Mesendoderm (in vitro differentiated cells): ENCODE measurements around the gene CCDC127.

ENCODE experiments used
- DNase-seq: peaks from one replicate; pipeline ENCODE4 v3.0.0; 2013
- H2AK5ac ChIP-seq: 2 replicates; pipeline ENCODE4 v1.6.1; 2013; ENCODE audit warnings: low read length, inconsistent platforms
- H2BK120ac ChIP-seq: 2 replicates; pipeline ENCODE4 v1.6.1; 2013; ENCODE audit warnings: low read depth, mild to moderate bottlenecking, low read length, moderate library complexity, mixed read lengths
- H2BK15ac ChIP-seq: replicated peaks from 2 replicates; pipeline ENCODE4 v1.6.1; 2013; ENCODE audit warnings: low read depth, mild to moderate bottlenecking, moderate library complexity
- H2BK5ac ChIP-seq: 2 replicates; pipeline ENCODE4 v1.6.1; 2013; ENCODE audit warnings: low read length, inconsistent platforms
- H3K18ac ChIP-seq: 2 replicates; pipeline ENCODE4 v1.6.1; 2013; ENCODE audit warnings: mild to moderate bottlenecking, low read length, mixed read lengths
- H3K23ac ChIP-seq: one replicate; pipeline ENCODE4 v1.6.1; 2013; ENCODE audit warnings: low read length
- H3K27ac ChIP-seq: 2 replicates; pipeline ENCODE4 v1.5.1; 2013; ENCODE audit warnings: low read depth, mild to moderate bottlenecking, inconsistent platforms, low read length, moderate library complexity
- H3K27me3 ChIP-seq: 2 replicates; pipeline ENCODE4 v1.6.1; 2013; ENCODE audit warnings: low read length, control low read depth, mild to moderate bottlenecking, inconsistent platforms; ENCODE audit not compliant: insufficient read depth, poor library complexity
- H3K36me3 ChIP-seq: 2 replicates; pipeline ENCODE4 v1.6.1; 2013; ENCODE audit warnings: low read length, inconsistent platforms; ENCODE audit not compliant: control insufficient read depth, insufficient read depth
- H3K4ac ChIP-seq: one replicate; pipeline ENCODE4 v1.6.1; 2013; ENCODE audit warnings: low read depth, mild to moderate bottlenecking, low read length, moderate library complexity
- H3K4me1 ChIP-seq: 2 replicates; pipeline ENCODE4 v1.6.1; 2013; ENCODE audit warnings: low read depth, low read length, inconsistent platforms; ENCODE audit not compliant: control insufficient read depth
- H3K4me2 ChIP-seq: 2 replicates; pipeline ENCODE4 v1.6.1; 2013; ENCODE audit warnings: low read length
- H3K4me3 ChIP-seq: 2 replicates; pipeline ENCODE4 v1.5.1; 2013; ENCODE audit warnings: mild to moderate bottlenecking, low read length
- H3K56ac ChIP-seq: one replicate; pipeline ENCODE4 v1.6.1; 2013; ENCODE audit warnings: low read length
- H3K79me1 ChIP-seq: 2 replicates; pipeline ENCODE4 v1.6.1; 2013; ENCODE audit warnings: low read length, inconsistent platforms
- H3K79me2 ChIP-seq: 2 replicates; pipeline ENCODE4 v1.6.1; 2013; ENCODE audit warnings: mild to moderate bottlenecking, low read length; ENCODE audit not compliant: control insufficient read depth, insufficient read depth
- H3K9ac ChIP-seq: 2 replicates; pipeline ENCODE4 v1.6.1; 2013; ENCODE audit warnings: low read length, inconsistent platforms
- H4K5ac ChIP-seq: one replicate; pipeline ENCODE4 v1.6.1; 2013; ENCODE audit warnings: low read length
- H4K8ac ChIP-seq: one replicate; pipeline ENCODE4 v1.6.1; 2013; ENCODE audit warnings: low read depth, mild to moderate bottlenecking, control low read depth, low read length, moderate library complexity
- WGBS: extraction: QIAGEN DNeasy Blood & Tissue Kit; methylation state at CpG from one replicate; pipeline ENCODE4 v1.1.7; 2013; ENCODE audit warnings: low lambda C conversion rate, missing lambda C conversion rate; ENCODE audit not compliant: insufficient coverage; ENCODE audit errors: extremely low coverage; 5-methylcytosine and 5-hydroxymethylcytosine counted together

Gene CCDC127

GRCh38 chr5:192691-192969, 25.3 kb downstream of the CCDC127 start:
- no peak overlapping the region for H2AK5ac ChIP-seq
- no peak overlapping the region for H3K4ac ChIP-seq
- H3K18ac ChIP-seq, result no peak overlapping the region
- no peaks in the 10 kb centered on the region for H3K4me1 ChIP-seq
- no peak overlapping the region for H4K5ac ChIP-seq
- no CpG with 5 or more reads among the region's 9 CpGs for WGBS
- no peaks in the 10 kb centered on the region for H3K79me2 ChIP-seq
- H3K27ac ChIP-seq, result no peak overlapping the region
- H4K8ac ChIP-seq, result no peak overlapping the region
- DNase-seq, result no peak
- H3K4me3 ChIP-seq, result no peak overlapping the region
- no peak overlapping the region for H3K9ac ChIP-seq
- no peak overlapping the region for H3K56ac ChIP-seq
- no peak overlapping the region for H3K4me2 ChIP-seq
- no peaks in the 10 kb centered on the region for H3K27me3 ChIP-seq
- no peak overlapping the region for H2BK120ac ChIP-seq
- no peak overlapping the region for H2BK5ac ChIP-seq
- no peaks in the 10 kb centered on the region for H3K36me3 ChIP-seq
- H2BK15ac ChIP-seq, result no peak overlapping the region
- H3K23ac ChIP-seq, result no peak overlapping the region
- H3K79me1 ChIP-seq, result no peaks in the 10 kb centered on the region

GRCh38 chr5:191949-192690, 25.8 kb downstream of the CCDC127 start:
- Histone ChIP-seq H3K27me3 (no peaks in the 10 kb centered on the region), H3K18ac (no peak overlapping the region), H4K8ac (no peak overlapping the region), H2BK120ac (no peak overlapping the region), H2AK5ac (no peak overlapping the region), H3K36me3 (no peaks in the 10 kb centered on the region), H2BK5ac (no peak overlapping the region), H3K56ac (no peak overlapping the region), H4K5ac (no peak overlapping the region), H3K27ac (no peak overlapping the region), H3K79me2 (no peaks in the 10 kb centered on the region), H3K4me1 (no peaks in the 10 kb centered on the region), H3K9ac (no peak overlapping the region), H3K4me2 (no peak overlapping the region), H3K23ac (no peak overlapping the region), H3K4ac (no peak overlapping the region), H3K79me1 (no peaks in the 10 kb centered on the region), H3K4me3 (no peak overlapping the region), H2BK15ac (no peak overlapping the region)
- WGBS, result no CpG with 5 or more reads among the region's 46 CpGs
- no peak for DNase-seq

- Histone ChIP-seq H2BK15ac (no peak within 1 kb of the TSS), H2BK5ac (no peak within 1 kb of the TSS), H3K27me3 (no peaks in the 10 kb centered on the region), H3K79me1 (no peaks in the 10 kb centered on the region), H3K79me2 (no peaks in the 10 kb centered on the region), H3K9ac (no peak within 1 kb of the TSS), H3K27ac (no peak within 1 kb of the TSS), H2BK120ac (no peak within 1 kb of the TSS), H3K18ac (no peak within 1 kb of the TSS), H2AK5ac (no peak within 1 kb of the TSS), H3K4me1 (no peaks in the 10 kb centered on the region), H3K23ac (no peak within 1 kb of the TSS), H3K4ac (no peak within 1 kb of the TSS), H3K36me3 (no peaks in the 10 kb centered on the region), H4K5ac (no peak within 1 kb of the TSS), H3K56ac (no peak within 1 kb of the TSS), H4K8ac (no peak within 1 kb of the TSS), H3K4me3 (no peak within 1 kb of the TSS), H3K4me2 (no peak within 1 kb of the TSS)
- no peak for DNase-seq
- no CpG with 5 or more reads among the region's 56 CpGs for WGBS
Observed at GRCh38 chr5:191036-191948, 26.7 kb downstream of the CCDC127 start, which contains the start of gene LRRC14B. LRRC14B (plus strand) TSS chr5:191495; CDS start chr5:191539, 44 bp downstream.

GRCh38 chr5:190366-191035, 27.5 kb downstream of the CCDC127 start:
- no peak overlapping the region for H3K18ac ChIP-seq
- H3K79me1 ChIP-seq, result no peaks in the 10 kb centered on the region
- no peak overlapping the region for H2BK5ac ChIP-seq
- no peak overlapping the region for H3K4ac ChIP-seq
- no peak overlapping the region for H2BK15ac ChIP-seq
- no peak overlapping the region for H4K5ac ChIP-seq
- no peak overlapping the region for H3K56ac ChIP-seq
- H2AK5ac ChIP-seq, result no peak overlapping the region
- no peaks in the 10 kb centered on the region for H3K36me3 ChIP-seq
- H4K8ac ChIP-seq, result no peak overlapping the region
- H3K4me3 ChIP-seq, result no peak overlapping the region
- WGBS, result no CpG with 5 or more reads among the region's 16 CpGs
- no peak overlapping the region for H3K9ac ChIP-seq
- DNase-seq, result no peak
- H3K27me3 ChIP-seq, result no peaks in the 10 kb centered on the region
- no peak overlapping the region for H3K4me2 ChIP-seq
- no peak overlapping the region for H3K23ac ChIP-seq
- no peak overlapping the region for H3K27ac ChIP-seq
- no peaks in the 10 kb centered on the region for H3K79me2 ChIP-seq
- H2BK120ac ChIP-seq, result no peak overlapping the region
- H3K4me1 ChIP-seq, result no peaks in the 10 kb centered on the region

- Histone ChIP-seq H3K79me2 (no peaks in the 10 kb centered on the region), H3K4me3 (no peak overlapping the region), H3K36me3 (no peaks in the 10 kb centered on the region), H3K27ac (no peak overlapping the region), H4K8ac (no peak overlapping the region), H3K4ac (no peak overlapping the region), H3K79me1 (no peaks in the 10 kb centered on the region), H3K56ac (no peak overlapping the region), H2BK5ac (no peak overlapping the region), H3K27me3 (no peaks in the 10 kb centered on the region), H3K18ac (no peak overlapping the region), H2AK5ac (no peak overlapping the region), H3K4me2 (no peak overlapping the region), H4K5ac (no peak overlapping the region), H3K23ac (no peak overlapping the region), H2BK15ac (no peak overlapping the region), H3K9ac (no peak overlapping the region), H2BK120ac (no peak overlapping the region), H3K4me1 (no peaks in the 10 kb centered on the region)
- no CpG with 5 or more reads among the region's 11 CpGs for WGBS
- no peak for DNase-seq
Observed at GRCh38 chr5:189976-190365, 28.0 kb downstream of the CCDC127 start.
